WTC11 (cell line): ENCODE measurements around the gene C1orf167. TPM values are rescaled to one million over a fixed set of nuclear protein-coding genes. Genes with fewer than 3 reads are reported as not detected.

ENCODE experiments used
- ATF1 ChIP-seq: sonication (generic); formaldehyde crosslinking; IDR thresholded peaks from 2 replicates; pipeline ENCODE4 v1.8.1; 2023; ENCODE audit warnings: mild to moderate bottlenecking, moderate library complexity, missing genetic modification reagents
- CBFB ChIP-seq: sonication (generic); formaldehyde crosslinking; IDR thresholded peaks from 2 replicates; pipeline ENCODE4 v1.8.1; 2022; ENCODE audit warnings: mild to moderate bottlenecking, low read depth, missing genetic modification reagents
- CREB1 ChIP-seq: sonication (generic); formaldehyde crosslinking; IDR thresholded peaks from 2 replicates; pipeline ENCODE4 v1.8.0; 2023; ENCODE audit warnings: mild to moderate bottlenecking, missing genetic modification reagents
- EMX1 ChIP-seq: fragments of 250-450 bp; sonication (Bioruptor Pico); IDR thresholded peaks from 2 replicates; pipeline ENCODE4 v1.8.0; 2021; ENCODE audit warnings: mild to moderate bottlenecking
- ETV6 ChIP-seq: sonication (generic); formaldehyde crosslinking; IDR thresholded peaks from 2 replicates; pipeline ENCODE4 v1.8.1; 2022; ENCODE audit warnings: mild to moderate bottlenecking, missing genetic modification reagents
- FOXP1 ChIP-seq: sonication (generic); formaldehyde crosslinking; IDR thresholded peaks from 2 replicates; pipeline ENCODE4 v1.8.0; 2022; ENCODE audit warnings: missing genetic modification reagents, mild to moderate bottlenecking, moderate library complexity, borderline replicate concordance
- GABPB1 ChIP-seq: sonication (generic); formaldehyde crosslinking; IDR thresholded peaks from 2 replicates; pipeline ENCODE4 v1.8.1; 2023; ENCODE audit warnings: mild to moderate bottlenecking, missing genetic modification reagents
- GRHL2 ChIP-seq: fragments of 250-450 bp; sonication (Bioruptor Pico); IDR thresholded peaks from 2 replicates; pipeline ENCODE4 v1.8.0; 2022; ENCODE audit warnings: mild to moderate bottlenecking, moderate library complexity; ENCODE audit not compliant: insufficient replicate concordance, severe bottlenecking
- MXD4 ChIP-seq: fragments of 250-450 bp; sonication (Bioruptor Pico); IDR thresholded peaks from 2 replicates; pipeline ENCODE4 v1.8.0; 2021; ENCODE audit warnings: mild to moderate bottlenecking, moderate library complexity, borderline replicate concordance
- MYBL2 ChIP-seq: sonication (generic); formaldehyde crosslinking; IDR thresholded peaks from 2 replicates; pipeline ENCODE4 v1.8.1; 2023; ENCODE audit warnings: mild to moderate bottlenecking, moderate library complexity, missing genetic modification reagents
- PRRX2 ChIP-seq: fragments of 250-450 bp; sonication (Bioruptor Pico); IDR thresholded peaks from 2 replicates; pipeline ENCODE4 v1.8.0; 2021; ENCODE audit warnings: mild to moderate bottlenecking
- SMAD3 ChIP-seq: sonication (generic); formaldehyde crosslinking; IDR thresholded peaks from 2 replicates; pipeline ENCODE4 v1.8.0; 2022; ENCODE audit warnings: missing genetic modification reagents, mild to moderate bottlenecking, borderline replicate concordance
- SMAD4 ChIP-seq: sonication (generic); formaldehyde crosslinking; IDR thresholded peaks from 2 replicates; pipeline ENCODE4 v1.8.0; 2022; ENCODE audit warnings: mild to moderate bottlenecking, missing genetic modification reagents
- SP1 ChIP-seq: sonication (generic); formaldehyde crosslinking; conservative IDR thresholded peaks from 2 replicates; pipeline ENCODE4 v1.8.1; 2022; ENCODE audit warnings: missing genetic modification reagents
- ZNF219 ChIP-seq: sonication (generic); formaldehyde crosslinking; IDR thresholded peaks from 2 replicates; pipeline ENCODE4 v1.8.0; 2023; ENCODE audit warnings: missing genetic modification reagents, mild to moderate bottlenecking, borderline replicate concordance
- ZNF232 ChIP-seq: sonication (generic); formaldehyde crosslinking; IDR thresholded peaks from 2 replicates; pipeline ENCODE4 v1.8.0; 2022; ENCODE audit warnings: mild to moderate bottlenecking, missing genetic modification reagents
- total RNA-seq: library from RNA; stranded (reverse); gene quantifications from 3 replicates; pipeline ENCODE4 v1.2.3, GENCODE V29; 2021
- TF ChIP-seq, protein P1 (sequence below): sonication (generic); formaldehyde crosslinking; IDR thresholded peaks from 2 replicates; pipeline ENCODE4 v1.8.0; 2023; ENCODE audit warnings: missing genetic modification reagents
- TF ChIP-seq, protein P2 (sequence below): sonication (generic); formaldehyde crosslinking; conservative IDR thresholded peaks from 2 replicates; pipeline ENCODE4 v1.8.1; 2023; ENCODE audit warnings: mild to moderate bottlenecking, low read depth, missing genetic modification reagents, moderate library complexity
- TF ChIP-seq, protein P3 (sequence below): sonication (generic); formaldehyde crosslinking; IDR thresholded peaks from 2 replicates; pipeline ENCODE4 v1.8.0; 2023; ENCODE audit warnings: missing genetic modification reagents, mild to moderate bottlenecking, borderline replicate concordance
- TF ChIP-seq, protein P4 (sequence below): sonication (generic); formaldehyde crosslinking; conservative IDR thresholded peaks from 2 replicates; pipeline ENCODE4 v1.8.1; 2022; ENCODE audit warnings: mild to moderate bottlenecking, missing genetic modification reagents
- TF ChIP-seq, protein P5 (sequence below): fragments of 200-600 bp; IDR thresholded peaks from 2 replicates; pipeline ENCODE4 v1.8.0; 2022; ENCODE audit warnings: antibody characterized with exemption
- TF ChIP-seq, protein P6 (sequence below): fragments of 250-450 bp; sonication (Bioruptor Pico); IDR thresholded peaks from 2 replicates; pipeline ENCODE4 v2.1.2; 2022; ENCODE audit warnings: mild to moderate bottlenecking, moderate library complexity
- TF ChIP-seq, protein P7 (sequence below): sonication (generic); formaldehyde crosslinking; IDR thresholded peaks from 2 replicates; pipeline ENCODE4 v1.8.0; 2022; ENCODE audit warnings: mild to moderate bottlenecking, missing genetic modification reagents
- TF ChIP-seq, protein P8 (sequence below): sonication (generic); formaldehyde crosslinking; IDR thresholded peaks from 2 replicates; pipeline ENCODE4 v1.8.0; 2023; ENCODE audit warnings: mild to moderate bottlenecking, missing genetic modification reagents

C1orf167 gene
- total RNA-seq, 1 experiment from 2014 or later, result 1.2 TPM

DNA sequence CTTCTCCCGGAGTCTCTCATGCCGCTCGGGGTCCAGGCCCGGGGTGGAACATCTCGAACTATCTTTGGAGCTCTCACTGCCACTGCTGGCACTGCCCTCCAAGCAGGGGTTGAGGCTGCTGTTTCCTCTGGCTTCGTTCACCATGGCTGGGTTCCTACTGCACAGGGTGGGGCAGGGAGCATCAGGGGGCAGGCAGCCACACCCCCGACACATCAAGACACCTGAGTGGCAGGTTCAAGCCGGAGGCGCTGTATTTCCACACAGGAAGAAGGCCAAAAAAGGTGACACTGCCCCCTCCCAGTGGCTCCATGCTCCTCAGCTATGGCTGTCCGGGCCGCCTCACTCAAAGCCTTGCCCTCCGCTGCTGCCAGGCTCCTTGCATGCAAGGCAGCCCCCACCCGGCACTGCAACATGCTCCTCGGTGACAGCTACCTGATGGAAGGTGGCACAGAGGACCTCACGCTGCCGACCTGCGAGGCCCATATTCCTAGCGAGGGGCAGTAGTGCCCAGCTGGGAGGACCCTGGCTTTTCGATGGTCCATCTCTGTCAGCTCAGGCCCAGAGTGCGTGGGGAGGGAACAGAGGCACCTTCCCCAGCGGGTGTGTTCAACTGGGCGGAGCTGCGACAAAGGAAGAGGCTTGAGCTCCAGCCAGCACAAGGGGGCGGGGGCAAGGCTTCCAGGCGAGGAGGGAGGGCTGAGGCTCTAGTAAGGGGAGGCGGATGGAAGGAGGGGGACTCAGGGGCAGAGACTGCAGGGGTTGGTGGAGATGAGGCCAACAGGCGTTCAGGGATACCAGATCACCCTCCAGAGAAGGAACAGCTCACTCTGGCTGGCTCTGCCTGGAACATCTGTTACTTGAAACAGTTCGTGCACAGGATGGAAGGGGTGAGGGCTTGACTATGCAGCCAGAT is 41.2 kb downstream of the C1orf167 start (continued):
- TF ChIP-seq, protein P1, sequence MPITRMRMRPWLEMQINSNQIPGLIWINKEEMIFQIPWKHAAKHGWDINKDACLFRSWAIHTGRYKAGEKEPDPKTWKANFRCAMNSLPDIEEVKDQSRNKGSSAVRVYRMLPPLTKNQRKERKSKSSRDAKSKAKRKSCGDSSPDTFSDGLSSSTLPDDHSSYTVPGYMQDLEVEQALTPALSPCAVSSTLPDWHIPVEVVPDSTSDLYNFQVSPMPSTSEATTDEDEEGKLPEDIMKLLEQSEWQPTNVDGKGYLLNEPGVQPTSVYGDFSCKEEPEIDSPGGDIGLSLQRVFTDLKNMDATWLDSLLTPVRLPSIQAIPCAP (CRISPR knock-in tag), result no peak
- TF ChIP-seq, protein P2, sequence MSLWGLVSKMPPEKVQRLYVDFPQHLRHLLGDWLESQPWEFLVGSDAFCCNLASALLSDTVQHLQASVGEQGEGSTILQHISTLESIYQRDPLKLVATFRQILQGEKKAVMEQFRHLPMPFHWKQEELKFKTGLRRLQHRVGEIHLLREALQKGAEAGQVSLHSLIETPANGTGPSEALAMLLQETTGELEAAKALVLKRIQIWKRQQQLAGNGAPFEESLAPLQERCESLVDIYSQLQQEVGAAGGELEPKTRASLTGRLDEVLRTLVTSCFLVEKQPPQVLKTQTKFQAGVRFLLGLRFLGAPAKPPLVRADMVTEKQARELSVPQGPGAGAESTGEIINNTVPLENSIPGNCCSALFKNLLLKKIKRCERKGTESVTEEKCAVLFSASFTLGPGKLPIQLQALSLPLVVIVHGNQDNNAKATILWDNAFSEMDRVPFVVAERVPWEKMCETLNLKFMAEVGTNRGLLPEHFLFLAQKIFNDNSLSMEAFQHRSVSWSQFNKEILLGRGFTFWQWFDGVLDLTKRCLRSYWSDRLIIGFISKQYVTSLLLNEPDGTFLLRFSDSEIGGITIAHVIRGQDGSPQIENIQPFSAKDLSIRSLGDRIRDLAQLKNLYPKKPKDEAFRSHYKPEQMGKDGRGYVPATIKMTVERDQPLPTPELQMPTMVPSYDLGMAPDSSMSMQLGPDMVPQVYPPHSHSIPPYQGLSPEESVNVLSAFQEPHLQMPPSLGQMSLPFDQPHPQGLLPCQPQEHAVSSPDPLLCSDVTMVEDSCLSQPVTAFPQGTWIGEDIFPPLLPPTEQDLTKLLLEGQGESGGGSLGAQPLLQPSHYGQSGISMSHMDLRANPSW, result no peak
- TF ChIP-seq CBFB (CRISPR knock-in tag), result no peak
- TF ChIP-seq, protein P3, sequence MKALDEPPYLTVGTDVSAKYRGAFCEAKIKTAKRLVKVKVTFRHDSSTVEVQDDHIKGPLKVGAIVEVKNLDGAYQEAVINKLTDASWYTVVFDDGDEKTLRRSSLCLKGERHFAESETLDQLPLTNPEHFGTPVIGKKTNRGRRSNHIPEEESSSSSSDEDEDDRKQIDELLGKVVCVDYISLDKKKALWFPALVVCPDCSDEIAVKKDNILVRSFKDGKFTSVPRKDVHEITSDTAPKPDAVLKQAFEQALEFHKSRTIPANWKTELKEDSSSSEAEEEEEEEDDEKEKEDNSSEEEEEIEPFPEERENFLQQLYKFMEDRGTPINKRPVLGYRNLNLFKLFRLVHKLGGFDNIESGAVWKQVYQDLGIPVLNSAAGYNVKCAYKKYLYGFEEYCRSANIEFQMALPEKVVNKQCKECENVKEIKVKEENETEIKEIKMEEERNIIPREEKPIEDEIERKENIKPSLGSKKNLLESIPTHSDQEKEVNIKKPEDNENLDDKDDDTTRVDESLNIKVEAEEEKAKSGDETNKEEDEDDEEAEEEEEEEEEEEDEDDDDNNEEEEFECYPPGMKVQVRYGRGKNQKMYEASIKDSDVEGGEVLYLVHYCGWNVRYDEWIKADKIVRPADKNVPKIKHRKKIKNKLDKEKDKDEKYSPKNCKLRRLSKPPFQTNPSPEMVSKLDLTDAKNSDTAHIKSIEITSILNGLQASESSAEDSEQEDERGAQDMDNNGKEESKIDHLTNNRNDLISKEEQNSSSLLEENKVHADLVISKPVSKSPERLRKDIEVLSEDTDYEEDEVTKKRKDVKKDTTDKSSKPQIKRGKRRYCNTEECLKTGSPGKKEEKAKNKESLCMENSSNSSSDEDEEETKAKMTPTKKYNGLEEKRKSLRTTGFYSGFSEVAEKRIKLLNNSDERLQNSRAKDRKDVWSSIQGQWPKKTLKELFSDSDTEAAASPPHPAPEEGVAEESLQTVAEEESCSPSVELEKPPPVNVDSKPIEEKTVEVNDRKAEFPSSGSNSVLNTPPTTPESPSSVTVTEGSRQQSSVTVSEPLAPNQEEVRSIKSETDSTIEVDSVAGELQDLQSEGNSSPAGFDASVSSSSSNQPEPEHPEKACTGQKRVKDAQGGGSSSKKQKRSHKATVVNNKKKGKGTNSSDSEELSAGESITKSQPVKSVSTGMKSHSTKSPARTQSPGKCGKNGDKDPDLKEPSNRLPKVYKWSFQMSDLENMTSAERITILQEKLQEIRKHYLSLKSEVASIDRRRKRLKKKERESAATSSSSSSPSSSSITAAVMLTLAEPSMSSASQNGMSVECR (CRISPR knock-in tag), result no peak; the same call in 1 of the 2 replicates
- no peak for TF ChIP-seq ZNF219
- TF ChIP-seq GRHL2, result no peak
- no peak for TF ChIP-seq ATF1 (CRISPR knock-in tag)
- TF ChIP-seq SMAD3 (CRISPR knock-in tag), result peak; percentile 83; the same call in 1 of the 2 replicates
- TF ChIP-seq, protein P4, sequence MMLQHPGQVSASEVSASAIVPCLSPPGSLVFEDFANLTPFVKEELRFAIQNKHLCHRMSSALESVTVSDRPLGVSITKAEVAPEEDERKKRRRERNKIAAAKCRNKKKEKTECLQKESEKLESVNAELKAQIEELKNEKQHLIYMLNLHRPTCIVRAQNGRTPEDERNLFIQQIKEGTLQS (CRISPR knock-in tag), result no peak
- no peak for TF ChIP-seq GABPB1 (CRISPR knock-in tag)
- no peak for TF ChIP-seq MYBL2 (CRISPR knock-in tag)
- peak; percentile 91; the same call in 1 of the 2 replicates for TF ChIP-seq ETV6
- TF ChIP-seq SMAD4 (CRISPR knock-in tag), result no peak
- TF ChIP-seq, protein P5, sequence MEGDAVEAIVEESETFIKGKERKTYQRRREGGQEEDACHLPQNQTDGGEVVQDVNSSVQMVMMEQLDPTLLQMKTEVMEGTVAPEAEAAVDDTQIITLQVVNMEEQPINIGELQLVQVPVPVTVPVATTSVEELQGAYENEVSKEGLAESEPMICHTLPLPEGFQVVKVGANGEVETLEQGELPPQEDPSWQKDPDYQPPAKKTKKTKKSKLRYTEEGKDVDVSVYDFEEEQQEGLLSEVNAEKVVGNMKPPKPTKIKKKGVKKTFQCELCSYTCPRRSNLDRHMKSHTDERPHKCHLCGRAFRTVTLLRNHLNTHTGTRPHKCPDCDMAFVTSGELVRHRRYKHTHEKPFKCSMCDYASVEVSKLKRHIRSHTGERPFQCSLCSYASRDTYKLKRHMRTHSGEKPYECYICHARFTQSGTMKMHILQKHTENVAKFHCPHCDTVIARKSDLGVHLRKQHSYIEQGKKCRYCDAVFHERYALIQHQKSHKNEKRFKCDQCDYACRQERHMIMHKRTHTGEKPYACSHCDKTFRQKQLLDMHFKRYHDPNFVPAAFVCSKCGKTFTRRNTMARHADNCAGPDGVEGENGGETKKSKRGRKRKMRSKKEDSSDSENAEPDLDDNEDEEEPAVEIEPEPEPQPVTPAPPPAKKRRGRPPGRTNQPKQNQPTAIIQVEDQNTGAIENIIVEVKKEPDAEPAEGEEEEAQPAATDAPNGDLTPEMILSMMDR, result no peak
- no peak for TF ChIP-seq CREB1
- TF ChIP-seq MXD4 (CRISPR knock-in tag), result no peak
- TF ChIP-seq, protein P6, sequence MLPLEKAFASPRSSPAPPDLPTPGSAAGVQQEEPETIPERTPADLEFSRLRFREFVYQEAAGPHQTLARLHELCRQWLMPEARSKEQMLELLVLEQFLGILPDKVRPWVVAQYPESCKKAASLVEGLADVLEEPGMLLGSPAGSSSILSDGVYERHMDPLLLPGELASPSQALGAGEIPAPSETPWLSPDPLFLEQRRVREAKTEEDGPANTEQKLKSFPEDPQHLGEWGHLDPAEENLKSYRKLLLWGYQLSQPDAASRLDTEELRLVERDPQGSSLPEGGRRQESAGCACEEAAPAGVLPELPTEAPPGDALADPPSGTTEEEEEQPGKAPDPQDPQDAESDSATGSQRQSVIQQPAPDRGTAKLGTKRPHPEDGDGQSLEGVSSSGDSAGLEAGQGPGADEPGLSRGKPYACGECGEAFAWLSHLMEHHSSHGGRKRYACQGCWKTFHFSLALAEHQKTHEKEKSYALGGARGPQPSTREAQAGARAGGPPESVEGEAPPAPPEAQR, result no peak
- TF ChIP-seq, protein P7, sequence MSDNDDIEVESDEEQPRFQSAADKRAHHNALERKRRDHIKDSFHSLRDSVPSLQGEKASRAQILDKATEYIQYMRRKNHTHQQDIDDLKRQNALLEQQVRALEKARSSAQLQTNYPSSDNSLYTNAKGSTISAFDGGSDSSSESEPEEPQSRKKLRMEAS, result 0 out of 2 replicates have a peak, but pooled peaks have one; percentile 28
- peak; percentile 53; the same call in 1 of the 2 replicates for TF ChIP-seq ZNF232 (CRISPR knock-in tag)
- peak; percentile 54; the same call in 1 of the 2 replicates for TF ChIP-seq SP1 (CRISPR knock-in tag)
- TF ChIP-seq, protein P8, sequence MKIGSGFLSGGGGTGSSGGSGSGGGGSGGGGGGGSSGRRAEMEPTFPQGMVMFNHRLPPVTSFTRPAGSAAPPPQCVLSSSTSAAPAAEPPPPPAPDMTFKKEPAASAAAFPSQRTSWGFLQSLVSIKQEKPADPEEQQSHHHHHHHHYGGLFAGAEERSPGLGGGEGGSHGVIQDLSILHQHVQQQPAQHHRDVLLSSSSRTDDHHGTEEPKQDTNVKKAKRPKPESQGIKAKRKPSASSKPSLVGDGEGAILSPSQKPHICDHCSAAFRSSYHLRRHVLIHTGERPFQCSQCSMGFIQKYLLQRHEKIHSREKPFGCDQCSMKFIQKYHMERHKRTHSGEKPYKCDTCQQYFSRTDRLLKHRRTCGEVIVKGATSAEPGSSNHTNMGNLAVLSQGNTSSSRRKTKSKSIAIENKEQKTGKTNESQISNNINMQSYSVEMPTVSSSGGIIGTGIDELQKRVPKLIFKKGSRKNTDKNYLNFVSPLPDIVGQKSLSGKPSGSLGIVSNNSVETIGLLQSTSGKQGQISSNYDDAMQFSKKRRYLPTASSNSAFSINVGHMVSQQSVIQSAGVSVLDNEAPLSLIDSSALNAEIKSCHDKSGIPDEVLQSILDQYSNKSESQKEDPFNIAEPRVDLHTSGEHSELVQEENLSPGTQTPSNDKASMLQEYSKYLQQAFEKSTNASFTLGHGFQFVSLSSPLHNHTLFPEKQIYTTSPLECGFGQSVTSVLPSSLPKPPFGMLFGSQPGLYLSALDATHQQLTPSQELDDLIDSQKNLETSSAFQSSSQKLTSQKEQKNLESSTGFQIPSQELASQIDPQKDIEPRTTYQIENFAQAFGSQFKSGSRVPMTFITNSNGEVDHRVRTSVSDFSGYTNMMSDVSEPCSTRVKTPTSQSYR (CRISPR knock-in tag), result no peak
- no peak for TF ChIP-seq FOXP1 (CRISPR knock-in tag)
- TF ChIP-seq PRRX2, result no peak
- TF ChIP-seq EMX1 (CRISPR knock-in tag), result no peak
